HepG2 (cell line): ENCODE measurements around the gene NET1. TPM values are rescaled to one million over a fixed set of nuclear protein-coding genes. Genes with fewer than 3 reads are reported as not detected.

Experiments used
- ATF4 ChIP-seq, 2 experiments: fragments of 450-650 bp in 1 of 2; sonication (generic) in 1 of 2; formaldehyde crosslinking; IDR thresholded peaks; 2 replicates each; pipeline versions ENCODE4 v1.5.0 to v1.8.0; 2020 to 2022; ENCODE audit warnings: mild to moderate bottlenecking in 1 of 2, missing genetic modification reagents in 1 of 2
- CCAR2 ChIP-seq: fragments of 200-400 bp; formaldehyde crosslinking; optimal IDR thresholded peaks from 2 replicates; pipeline ENCODE3; 2018; ENCODE audit warnings: low read depth, mild to moderate bottlenecking, low read length, moderate library complexity
- ETS1 ChIP-seq: sonication (generic); formaldehyde crosslinking; IDR thresholded peaks from 2 replicates; pipeline ENCODE4 v1.4.0; 2020; ENCODE audit warnings: missing genetic modification reagents
- ETV5 ChIP-seq: IDR thresholded peaks from 2 replicates; pipeline ENCODE4 v1.6.1; 2018; ENCODE audit warnings: missing biosample characterization, missing genetic modification reagents, inconsistent platforms, borderline replicate concordance
- NBN ChIP-seq: fragments of 450-650 bp; conservative IDR thresholded peaks from 2 replicates; pipeline ENCODE4 v1.6.1; 2017
- POGZ ChIP-seq: sonication (generic); formaldehyde crosslinking; IDR thresholded peaks from 2 replicates; pipeline ENCODE4 v1.4.0; 2020; ENCODE audit warnings: mild to moderate bottlenecking, missing genetic modification reagents
- PRPF4 ChIP-seq: fragments of 200-400 bp; formaldehyde crosslinking; IDR thresholded peaks from 2 replicates; pipeline ENCODE4 v1.6.1; 2016; ENCODE audit warnings: low read length, low read depth; ENCODE audit not compliant: poor library complexity, severe bottlenecking
- REPIN1 ChIP-seq: sonication (generic); formaldehyde crosslinking; IDR thresholded peaks from 2 replicates; pipeline ENCODE4 v1.8.0; 2022; ENCODE audit warnings: missing genetic modification reagents, low read depth, mild to moderate bottlenecking, borderline replicate concordance
- SKIL ChIP-seq: sonication (generic); formaldehyde crosslinking; IDR thresholded peaks from 2 replicates; pipeline ENCODE4 v1.8.0; 2022; ENCODE audit warnings: missing genetic modification reagents, mild to moderate bottlenecking, moderate library complexity, borderline replicate concordance
- TOE1 ChIP-seq: sonication (generic); formaldehyde crosslinking; IDR thresholded peaks from 2 replicates; pipeline ENCODE4 v1.4.0; 2020; ENCODE audit warnings: mild to moderate bottlenecking, missing genetic modification reagents
- ZBTB42 ChIP-seq: sonication (generic); formaldehyde crosslinking; IDR thresholded peaks from 2 replicates; pipeline ENCODE4 v1.5.0; 2020; ENCODE audit warnings: mild to moderate bottlenecking, missing genetic modification reagents
- ZNF260 ChIP-seq: sonication (generic); formaldehyde crosslinking; IDR thresholded peaks from 2 replicates; pipeline ENCODE4 v1.4.0; 2020; ENCODE audit warnings: missing genetic modification reagents, low read depth, mild to moderate bottlenecking, borderline replicate concordance
- ZNF605 ChIP-seq: sonication (generic); formaldehyde crosslinking; IDR thresholded peaks from 2 replicates; pipeline ENCODE4 v1.8.0; 2022; ENCODE audit warnings: mild to moderate bottlenecking, missing genetic modification reagents
- polyA plus RNA-seq, 8 experiments: library from polyadenylated mRNA; depleted of rRNA in 3 of 8; stranded (reverse) in 7 of 8; unstranded in 1 of 8; fragments of >200 nt; fragmentation: Illumina TruSeq in 4 of 8; extraction: Trizol in 4 of 8; gene quantifications; 2 replicates each; pipeline versions ENCODE4 v1.2.1 to v1.2.3, GENCODE V29; 2011 to 2016; ENCODE audit warnings: low read depth in 4 of 8, missing spikeins in 1 of 8, mixed read lengths in 1 of 8; ENCODE audit not compliant: insufficient read depth in 1 of 8
- total RNA-seq, 5 experiments: library from RNA; depleted of rRNA; stranded (reverse); fragments of >200 nt; fragmentation: Illumina TruSeq; extraction: Trizol; gene quantifications; 2 replicates each; pipeline ENCODE4 v1.2.3, GENCODE V29; 2016; ENCODE audit warnings: low read depth in 1 of 5
- TF ChIP-seq, protein P1 (sequence below): sonication (generic); formaldehyde crosslinking; IDR thresholded peaks from 2 replicates; pipeline ENCODE4 v1.4.0; 2020; ENCODE audit warnings: missing genetic modification reagents, borderline replicate concordance
- TF ChIP-seq, protein P2 (sequence below): sonication (generic); formaldehyde crosslinking; IDR thresholded peaks from 2 replicates; pipeline ENCODE4 v1.5.0; 2020; ENCODE audit warnings: missing genetic modification reagents, mild to moderate bottlenecking, borderline replicate concordance
- TF ChIP-seq, protein P3 (sequence below): sonication (generic); formaldehyde crosslinking; IDR thresholded peaks from 2 replicates; pipeline ENCODE4 v1.8.0; 2022; ENCODE audit warnings: missing genetic modification reagents, mild to moderate bottlenecking, inconsistent platforms, borderline replicate concordance
- TF ChIP-seq, protein P4 (sequence below): IDR thresholded peaks from 2 replicates; pipeline ENCODE4 v1.6.1; 2018; ENCODE audit warnings: missing genetic modification reagents

NET1 gene
- total and polyA plus RNA-seq, 2 of the 13 experiments (the other 11 are each of a cell fraction or from before 2014, with no cell fraction given), result 48.1 to 65.8 TPM

GRCh38 chr10:5493691-5494090 is 81.3 kb downstream of the NET1 start (continued):
- TF ChIP-seq SKIL (CRISPR knock-in tag) (no peak), REPIN1 (CRISPR knock-in tag) (no peak), ZBTB42 (CRISPR knock-in tag) (no peak), ATF4 (CRISPR knock-in tag; IDR thresholded peaks at IDR 0.05) (no peak), PRPF4 (no peak), CCAR2 (no peak), NBN (no peak), TOE1 (no peak), ZNF605 (CRISPR knock-in tag) (no peak), ZNF260 (CRISPR knock-in tag) (no peak), POGZ (CRISPR knock-in tag) (no peak), ETS1 (no peak), ETV5 (CRISPR knock-in tag) (no peak)
- TF ChIP-seq, protein P1, sequence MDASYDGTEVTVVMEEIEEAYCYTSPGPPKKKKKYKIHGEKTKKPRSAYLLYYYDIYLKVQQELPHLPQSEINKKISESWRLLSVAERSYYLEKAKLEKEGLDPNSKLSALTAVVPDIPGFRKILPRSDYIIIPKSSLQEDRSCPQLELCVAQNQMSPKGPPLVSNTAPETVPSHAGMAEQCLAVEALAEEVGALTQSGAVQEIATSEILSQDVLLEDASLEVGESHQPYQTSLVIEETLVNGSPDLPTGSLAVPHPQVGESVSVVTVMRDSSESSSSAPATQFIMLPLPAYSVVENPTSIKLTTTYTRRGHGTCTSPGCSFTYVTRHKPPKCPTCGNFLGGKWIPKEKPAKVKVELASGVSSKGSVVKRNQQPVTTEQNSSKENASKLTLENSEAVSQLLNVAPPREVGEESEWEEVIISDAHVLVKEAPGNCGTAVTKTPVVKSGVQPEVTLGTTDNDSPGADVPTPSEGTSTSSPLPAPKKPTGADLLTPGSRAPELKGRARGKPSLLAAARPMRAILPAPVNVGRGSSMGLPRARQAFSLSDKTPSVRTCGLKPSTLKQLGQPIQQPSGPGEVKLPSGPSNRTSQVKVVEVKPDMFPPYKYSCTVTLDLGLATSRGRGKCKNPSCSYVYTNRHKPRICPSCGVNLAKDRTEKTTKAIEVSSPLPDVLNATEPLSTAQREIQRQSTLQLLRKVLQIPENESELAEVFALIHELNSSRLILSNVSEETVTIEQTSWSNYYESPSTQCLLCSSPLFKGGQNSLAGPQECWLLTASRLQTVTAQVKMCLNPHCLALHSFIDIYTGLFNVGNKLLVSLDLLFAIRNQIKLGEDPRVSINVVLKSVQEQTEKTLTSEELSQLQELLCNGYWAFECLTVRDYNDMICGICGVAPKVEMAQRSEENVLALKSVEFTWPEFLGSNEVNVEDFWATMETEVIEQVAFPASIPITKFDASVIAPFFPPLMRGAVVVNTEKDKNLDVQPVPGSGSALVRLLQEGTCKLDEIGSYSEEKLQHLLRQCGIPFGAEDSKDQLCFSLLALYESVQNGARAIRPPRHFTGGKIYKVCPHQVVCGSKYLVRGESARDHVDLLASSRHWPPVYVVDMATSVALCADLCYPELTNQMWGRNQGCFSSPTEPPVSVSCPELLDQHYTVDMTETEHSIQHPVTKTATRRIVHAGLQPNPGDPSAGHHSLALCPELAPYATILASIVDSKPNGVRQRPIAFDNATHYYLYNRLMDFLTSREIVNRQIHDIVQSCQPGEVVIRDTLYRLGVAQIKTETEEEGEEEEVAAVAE (CRISPR knock-in tag), result no peak
- TF ChIP-seq, protein P2, sequence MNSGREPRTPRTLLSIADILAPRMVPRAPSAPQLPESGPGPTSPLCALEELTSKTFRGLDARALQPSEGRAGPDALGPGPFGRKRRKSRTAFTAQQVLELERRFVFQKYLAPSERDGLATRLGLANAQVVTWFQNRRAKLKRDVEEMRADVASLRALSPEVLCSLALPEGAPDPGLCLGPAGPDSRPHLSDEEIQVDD, result no peak
- TF ChIP-seq, protein P3, sequence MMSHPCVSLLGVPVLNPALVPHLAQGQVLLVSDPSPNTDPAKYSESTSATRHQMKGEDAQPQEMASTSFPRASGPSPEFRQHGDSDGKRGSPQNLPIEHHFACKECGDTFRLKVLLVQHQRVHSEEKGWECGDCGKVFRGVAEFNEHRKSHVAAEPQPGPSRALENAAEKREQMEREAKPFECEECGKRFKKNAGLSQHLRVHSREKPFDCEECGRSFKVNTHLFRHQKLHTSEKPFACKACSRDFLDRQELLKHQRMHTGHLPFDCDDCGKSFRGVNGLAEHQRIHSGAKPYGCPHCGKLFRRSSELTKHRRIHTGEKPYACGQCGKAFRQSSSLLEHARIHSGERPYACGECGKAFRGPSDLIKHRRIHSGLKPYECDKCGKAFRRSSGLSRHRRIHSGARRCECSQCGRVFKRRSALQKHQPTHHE (CRISPR knock-in tag), result no peak
- TF ChIP-seq, protein P4, sequence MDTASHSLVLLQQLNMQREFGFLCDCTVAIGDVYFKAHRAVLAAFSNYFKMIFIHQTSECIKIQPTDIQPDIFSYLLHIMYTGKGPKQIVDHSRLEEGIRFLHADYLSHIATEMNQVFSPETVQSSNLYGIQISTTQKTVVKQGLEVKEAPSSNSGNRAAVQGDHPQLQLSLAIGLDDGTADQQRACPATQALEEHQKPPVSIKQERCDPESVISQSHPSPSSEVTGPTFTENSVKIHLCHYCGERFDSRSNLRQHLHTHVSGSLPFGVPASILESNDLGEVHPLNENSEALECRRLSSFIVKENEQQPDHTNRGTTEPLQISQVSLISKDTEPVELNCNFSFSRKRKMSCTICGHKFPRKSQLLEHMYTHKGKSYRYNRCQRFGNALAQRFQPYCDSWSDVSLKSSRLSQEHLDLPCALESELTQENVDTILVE (CRISPR knock-in tag), result no peak
